Fibroblast of the aortic adventitia (primary cell): ENCODE results near the gene SNX33. TPM values are rescaled to one million over a fixed set of nuclear protein-coding genes. Genes with fewer than 3 reads are reported as not detected.
A peak's percentile ranks its signal among the peaks of the same experiment; 100 is the strongest.

ENCODE experiments used
- DNase-seq: peaks from one replicate; pipeline ENCODE4 v3.0.0-alpha.2; 2010; ENCODE audit warnings: low read depth
- H3K4me3 ChIP-seq: 2 replicates; pipeline ENCODE4 v1.5.1; 2011; ENCODE audit warnings: low read depth, mild to moderate bottlenecking, control low read depth, low read length, moderate library complexity
- CTCF ChIP-seq: IDR thresholded peaks from 2 replicates; pipeline ENCODE4 v1.5.1; 2011; ENCODE audit warnings: mild to moderate bottlenecking, low read length, control low read depth, inconsistent platforms; ENCODE audit not compliant: insufficient read depth
- total RNA-seq: library from RNA; depleted of rRNA; stranded (reverse); fragments of >200 nt; gene quantifications from 2 replicates; pipeline ENCODE4 v1.2.3, GENCODE V29; 2012; ENCODE audit warnings: low replicate concordance

The SNX33 gene
- 27.8 and 35.2 TPM in 2 replicates for total RNA-seq

GRCh38 chr15:75647370-75648155 lies at the start of gene SNX33:
SNX33 (plus strand) TSS chr15:75647912; CDS start chr15:75649103, 1,191 bp downstream.
- TF ChIP-seq CTCF = peak; percentile 45
- H3K4me3 ChIP-seq = peak within 1 kb of the TSS; percentile 86
- peak; percentile 89 for DNase-seq

GRCh38 chr15:75598361-75598760 lies 49.4 kb upstream of the SNX33 start:
- no peak for DNase-seq
- TF ChIP-seq CTCF = no peak
- no peak overlapping the region for H3K4me3 ChIP-seq

- no peak for DNase-seq
- no peak for TF ChIP-seq CTCF
- no peak overlapping the region for H3K4me3 ChIP-seq
Observed at GRCh38 chr15:75599401-75599800, 48.3 kb upstream of the SNX33 start.

GRCh38 chr15:75606026-75606425 lies 41.7 kb upstream of the SNX33 start:
- TF ChIP-seq CTCF = no peak
- H3K4me3 ChIP-seq = no peak overlapping the region
- DNase-seq = no peak

- H3K4me3 ChIP-seq = no peak overlapping the region
- DNase-seq = no peak
- no peak for TF ChIP-seq CTCF
Observed at GRCh38 chr15:75606711-75607699, 40.7 kb upstream of the SNX33 start.

GRCh38 chr15:75616766-75617165 lies 30.9 kb upstream of the SNX33 start:
- no peak for TF ChIP-seq CTCF
- H3K4me3 ChIP-seq = no peak overlapping the region
- DNase-seq = no peak
